PC-3 (cell line): ENCODE results near the gene CCL15. TPM values are rescaled to one million over a fixed set of nuclear protein-coding genes. Genes with fewer than 3 reads are reported as not detected.

Experiments used
- ATAC-seq: fragments of 200-7000 bp; cut with Tn5 transposase; 2 replicates; pipeline ENCODE4 v1.9.1; 2020; ENCODE audit warnings: mild to moderate bottlenecking, moderate library complexity
- BruUV-seq: library from RNA; stranded (reverse); fragments of 400-500 nt; replicated peaks from 2 replicates; lab custom pipeline; 2021; lab: Mats Ljungman, UMichigan
- CTCF ChIA-PET: fragments of 300-600 bp; sonication (Branson Sonifier 250); formaldehyde crosslinking; loops from one replicate; lab custom pipeline; 2022; ENCODE audit warnings: antibody characterized with exemption; lab: Charles Lee
- POLR2A ChIA-PET: fragments of 300-600 bp; sonication (Branson Sonifier 250); formaldehyde crosslinking; loops from one replicate; lab custom pipeline; 2022; ENCODE audit warnings: antibody characterized with exemption; ENCODE audit not compliant: unreplicated experiment; lab: Charles Lee
- DNase-seq: peaks from one replicate; pipeline ENCODE4 v3.0.0-alpha.2; 2015
- H2AFZ ChIP-seq: fragments of 300-600 bp; sonication (generic); 2 replicates; pipeline ENCODE4 v1.6.0; 2016; ENCODE audit warnings: antibody characterized with exemption, low read length
- H3F3A ChIP-seq: fragments of 300-600 bp; sonication (generic); one replicate; pipeline ENCODE4 v1.6.0; 2017; ENCODE audit warnings: antibody characterized with exemption, low read length, control low read depth, mild to moderate bottlenecking; ENCODE audit not compliant: unreplicated experiment
- H3K27ac ChIP-seq: fragments of 300-600 bp; sonication (generic); 2 replicates; pipeline ENCODE4 v1.5.1; 2016; ENCODE audit warnings: mild to moderate bottlenecking, low read length
- H3K27me3 ChIP-seq: fragments of 300-600 bp; sonication (generic); 2 replicates; pipeline ENCODE4 v1.6.1; 2016; ENCODE audit warnings: low read length, mixed read lengths
- H3K36me3 ChIP-seq: fragments of 300-600 bp; sonication (generic); 2 replicates; pipeline ENCODE4 v1.6.1; 2016; ENCODE audit warnings: low read depth, mixed run types, low read length, mixed read lengths
- H3K4me1 ChIP-seq: fragments of 300-600 bp; sonication (generic); 2 replicates; pipeline ENCODE4 v1.5.1; 2016; ENCODE audit warnings: low read length; ENCODE audit not compliant: insufficient read depth
- H3K4me2 ChIP-seq: fragments of 300-600 bp; sonication (generic); 2 replicates; pipeline ENCODE4 v1.6.0; 2016; ENCODE audit warnings: low read length
- H3K4me3 ChIP-seq: fragments of 300-600 bp; sonication (generic); 2 replicates; pipeline ENCODE4 v1.5.1; 2016; ENCODE audit warnings: mild to moderate bottlenecking, low read length, mixed read lengths
- H3K79me2 ChIP-seq: fragments of 300-600 bp; sonication (generic); 2 replicates; pipeline ENCODE4 v1.6.1; 2017; ENCODE audit warnings: low read length, mixed read lengths
- H3K9ac ChIP-seq: fragments of 300-600 bp; sonication (generic); 2 replicates; pipeline ENCODE4 v1.6.0; 2016; ENCODE audit warnings: mild to moderate bottlenecking, low read length
- H3K9me2 ChIP-seq: fragments of 300-600 bp; sonication (generic); replicated peaks from 2 replicates; pipeline ENCODE4 v1.6.1; 2016; ENCODE audit warnings: mixed run types, low read length, mixed read lengths
- H3K9me3 ChIP-seq: fragments of 300-600 bp; sonication (generic); 2 replicates; pipeline ENCODE4 v1.6.1; 2016; ENCODE audit warnings: low read length, mixed read lengths
- H4K20me1 ChIP-seq: fragments of 300-600 bp; sonication (generic); 2 replicates; pipeline ENCODE4 v1.6.1; 2016; ENCODE audit warnings: low read length, mixed read lengths
- EZH2 ChIP-seq: fragments of 300-600 bp; sonication (generic); IDR thresholded peaks from one replicate; pipeline ENCODE4 v1.6.1; 2017; ENCODE audit warnings: antibody characterized with exemption, mild to moderate bottlenecking, low read length; ENCODE audit not compliant: unreplicated experiment
- EZH2phosphoT487 ChIP-seq: fragments of 300-600 bp; sonication (generic); IDR thresholded peaks from 2 replicates; pipeline ENCODE4 v1.6.1; 2018; ENCODE audit warnings: mild to moderate bottlenecking, antibody characterized with exemption, low read length, borderline replicate concordance
- intact Hi-C: fragments of 100-400 bp; cut with micrococcal nuclease; formaldehyde crosslinking; loops from 2 replicates; pipeline ENCODE4 v1.9.0; 2023
- total RNA-seq: library from RNA; depleted of rRNA; stranded (reverse); fragments of >200 nt; gene quantifications from 2 replicates; pipeline ENCODE4 v1.2.3, GENCODE V29; 2014
- TF ChIP-seq, protein P1 (sequence below): fragments of 300-600 bp; sonication (generic); conservative IDR thresholded peaks from 2 replicates; pipeline ENCODE4 v1.5.1; 2017; ENCODE audit warnings: antibody characterized with exemption, low read depth, mild to moderate bottlenecking, low read length

The CCL15 gene
- total RNA-seq, 1 experiment from 2014 or later, result not detected

DNA sequence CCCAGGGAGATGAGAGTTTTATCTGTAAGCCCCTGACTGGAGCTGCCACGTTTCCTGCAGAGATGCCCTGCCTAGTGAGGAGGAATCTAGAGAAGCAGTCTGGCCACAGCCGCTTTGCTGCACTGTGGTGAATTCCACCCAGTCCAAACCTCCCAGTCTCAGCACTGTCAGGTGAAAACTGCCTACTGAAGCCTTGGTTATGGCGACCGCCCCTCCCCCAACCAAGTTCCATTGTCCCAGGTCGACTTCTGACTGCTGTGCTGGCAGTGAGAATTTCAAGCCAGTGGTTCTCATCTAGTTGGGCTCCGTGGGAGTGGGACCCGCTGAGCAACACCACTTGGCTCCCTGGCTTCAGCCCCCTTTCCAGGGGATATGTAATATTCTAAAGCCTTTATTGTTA lies 47.6 kb downstream of the CCL15 start:
- H3K27me3 ChIP-seq, result peaks cover 24% of the 10 kb centered on the region
- H3K79me2 ChIP-seq, result no peaks in the 10 kb centered on the region
- intact Hi-C loops, result no loop called here
- H3K4me3 ChIP-seq, result no peak overlapping the region
- no peak overlapping the region for H2AFZ ChIP-seq
- H3K27ac ChIP-seq, result no peak overlapping the region
- BruUV-seq, result no TSS peak
- DNase-seq (no peak), ATAC-seq (no peak)
- TF ChIP-seq, protein P1, sequence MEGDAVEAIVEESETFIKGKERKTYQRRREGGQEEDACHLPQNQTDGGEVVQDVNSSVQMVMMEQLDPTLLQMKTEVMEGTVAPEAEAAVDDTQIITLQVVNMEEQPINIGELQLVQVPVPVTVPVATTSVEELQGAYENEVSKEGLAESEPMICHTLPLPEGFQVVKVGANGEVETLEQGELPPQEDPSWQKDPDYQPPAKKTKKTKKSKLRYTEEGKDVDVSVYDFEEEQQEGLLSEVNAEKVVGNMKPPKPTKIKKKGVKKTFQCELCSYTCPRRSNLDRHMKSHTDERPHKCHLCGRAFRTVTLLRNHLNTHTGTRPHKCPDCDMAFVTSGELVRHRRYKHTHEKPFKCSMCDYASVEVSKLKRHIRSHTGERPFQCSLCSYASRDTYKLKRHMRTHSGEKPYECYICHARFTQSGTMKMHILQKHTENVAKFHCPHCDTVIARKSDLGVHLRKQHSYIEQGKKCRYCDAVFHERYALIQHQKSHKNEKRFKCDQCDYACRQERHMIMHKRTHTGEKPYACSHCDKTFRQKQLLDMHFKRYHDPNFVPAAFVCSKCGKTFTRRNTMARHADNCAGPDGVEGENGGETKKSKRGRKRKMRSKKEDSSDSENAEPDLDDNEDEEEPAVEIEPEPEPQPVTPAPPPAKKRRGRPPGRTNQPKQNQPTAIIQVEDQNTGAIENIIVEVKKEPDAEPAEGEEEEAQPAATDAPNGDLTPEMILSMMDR, result no peak
- TF ChIP-seq EZH2phosphoT487, result no peak
- no peak for TF ChIP-seq EZH2
- CTCF ChIA-PET, result no interaction called here
- H3K9me3 ChIP-seq, result no peaks in the 10 kb centered on the region
- no peaks in the 10 kb centered on the region for H4K20me1 ChIP-seq
- POLR2A ChIA-PET, result no interaction called here
- no peaks in the 10 kb centered on the region for H3K36me3 ChIP-seq
- H3F3A ChIP-seq, result no peaks in the 10 kb centered on the region
- no peaks in the 10 kb centered on the region for H3K4me1 ChIP-seq
- no peak overlapping the region for H3K9ac ChIP-seq
- no peak overlapping the region for H3K4me2 ChIP-seq
- H3K9me2 ChIP-seq, result no peaks in the 10 kb centered on the region

DNA sequence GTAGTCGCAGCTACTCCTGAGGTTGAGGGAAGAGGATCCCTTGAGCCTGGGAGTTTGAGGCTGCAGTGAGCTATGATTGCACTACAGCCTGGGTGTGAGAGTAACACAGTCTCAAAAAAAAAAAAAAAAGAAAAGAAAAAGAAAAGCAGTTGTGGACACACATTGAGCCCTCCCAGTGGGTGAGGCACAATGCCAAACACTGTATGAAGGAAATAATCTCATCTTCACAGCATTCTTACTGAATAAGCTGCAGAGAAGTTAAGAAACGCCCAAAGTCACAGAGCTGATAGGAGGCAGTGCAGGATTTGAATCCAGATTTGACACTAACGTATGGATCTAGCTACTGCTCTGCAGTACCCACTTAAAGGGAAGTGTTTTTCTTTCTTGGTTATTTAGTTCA lies 52.0 kb downstream of the CCL15 start:
- CTCF ChIA-PET, result interaction anchor here (0.7 kb wide), 1 partner anchor 162 kb away, joined by 8 read pairs; no protein-coding TSS in a partner anchor
- TF ChIP-seq EZH2 (no peak), EZH2phosphoT487 (no peak)
- TF ChIP-seq, protein P1, result no peak
- ATAC-seq, result no peak

DNA sequence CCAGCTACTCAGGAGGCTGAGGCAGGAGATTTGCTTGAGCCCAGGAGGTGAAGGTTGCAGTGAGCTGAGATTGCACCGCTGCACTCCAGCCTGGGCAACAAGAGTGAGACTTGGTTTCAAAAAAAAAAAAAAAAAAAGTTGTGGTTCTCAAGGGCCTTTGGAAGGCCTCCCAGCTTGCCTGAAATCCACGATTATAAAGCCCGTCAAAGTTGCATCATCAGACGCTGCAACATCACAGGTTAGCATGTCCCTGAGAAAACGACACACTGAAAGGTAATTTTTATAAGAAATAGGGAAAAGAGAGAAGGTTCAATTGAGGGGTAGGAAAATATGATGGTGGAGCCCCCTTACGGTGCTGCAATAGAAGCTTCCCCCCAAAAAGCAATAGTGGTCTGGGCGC lies 53.3 kb downstream of the CCL15 start:
- no peak for ATAC-seq
- POLR2A ChIA-PET, result no interaction called here

More for the DNA sequence above, 52.0 kb downstream of the CCL15 start:
- H3K4me3 ChIP-seq, result no peak overlapping the region
- BruUV-seq, result no TSS peak
- H3K9ac ChIP-seq, result no peak overlapping the region
- H3F3A ChIP-seq, result no peaks in the 10 kb centered on the region
- no peaks in the 10 kb centered on the region for H3K79me2 ChIP-seq
- no peak overlapping the region for H3K27ac ChIP-seq
- POLR2A ChIA-PET, result no interaction called here
- no peak overlapping the region for H3K4me2 ChIP-seq
- H3K9me2 ChIP-seq, result no peaks in the 10 kb centered on the region
- H3K4me1 ChIP-seq, result no peaks in the 10 kb centered on the region
- intact Hi-C loops, result no loop called here
- no peaks in the 10 kb centered on the region for H3K9me3 ChIP-seq
- H3K36me3 ChIP-seq, result no peaks in the 10 kb centered on the region
- H2AFZ ChIP-seq, result no peak overlapping the region
- peaks cover 17% of the 10 kb centered on the region; the same call in 1 of the 2 replicates for H3K27me3 ChIP-seq
- no peaks in the 10 kb centered on the region for H4K20me1 ChIP-seq
- no peak for DNase-seq

More for the DNA sequence above, 53.3 kb downstream of the CCL15 start:
- Histone ChIP-seq H3K9ac (no peak overlapping the region), H3K9me2 (no peaks in the 10 kb centered on the region), H3K4me1 (no peaks in the 10 kb centered on the region), H3K9me3 (no peaks in the 10 kb centered on the region), H3F3A (no peaks in the 10 kb centered on the region), H3K79me2 (no peaks in the 10 kb centered on the region), H3K27ac (no peak overlapping the region), H4K20me1 (no peaks in the 10 kb centered on the region), H3K36me3 (no peaks in the 10 kb centered on the region), H3K27me3 (peaks cover 6% of the 10 kb centered on the region; the same call in 1 of the 2 replicates), H3K4me3 (no peak overlapping the region), H3K4me2 (no peak overlapping the region), H2AFZ (no peak overlapping the region)
- intact Hi-C loops, result no loop called here
- TF ChIP-seq, protein P1, result no peak
- no peak for TF ChIP-seq EZH2phosphoT487
- no peak for TF ChIP-seq EZH2
- no TSS peak for BruUV-seq
- DNase-seq, result no peak
- CTCF ChIA-PET, result no interaction called here
